Keratinocyte (primary cell): ENCODE results near the gene CMPK2. TPM values are rescaled to one million over a fixed set of nuclear protein-coding genes. Genes with fewer than 3 reads are reported as not detected.

Source experiments
- DNase-seq: peaks from one replicate; pipeline ENCODE4 v3.0.0-alpha.2; 2011; ENCODE audit warnings: low read depth, missing footprints, low spot score
- FAIRE-seq: peaks from 2 replicates; lab custom pipeline; 2011; peaks lifted over from hg19 to GRCh38; lab: Jason Lieb, UNC
- H2AFZ ChIP-seq: 2 replicates; pipeline ENCODE4 v1.6.0; 2012; ENCODE audit warnings: low read length, control low read depth, inconsistent platforms; ENCODE audit not compliant: control insufficient read depth
- H3K27ac ChIP-seq: 2 replicates; pipeline ENCODE4 v1.5.1; 2011; ENCODE audit warnings: low read length; ENCODE audit not compliant: control insufficient read depth, insufficient read depth
- H3K27me3 ChIP-seq: 3 replicates; pipeline ENCODE4 v1.6.0; 2011; ENCODE audit warnings: low read length; ENCODE audit not compliant: control insufficient read depth, insufficient read depth; ENCODE audit errors: extremely low read depth
- H3K36me3 ChIP-seq, 2 experiments: 2 replicates in 1 of 2; 3 replicates in 1 of 2; pipeline ENCODE4 v1.5.1; 2011; ENCODE audit warnings: low read length in 2 of 2, mild to moderate bottlenecking in 1 of 2; ENCODE audit not compliant: control insufficient read depth in 2 of 2, insufficient read depth in 2 of 2; ENCODE audit errors: extremely low read depth in 1 of 2
- H3K4me1 ChIP-seq: 3 replicates; pipeline ENCODE4 v1.5.1; 2011; ENCODE audit warnings: low read length; ENCODE audit not compliant: control insufficient read depth, insufficient read depth; ENCODE audit errors: extremely low read depth
- H3K4me2 ChIP-seq: 3 replicates; pipeline ENCODE4 v1.6.0; 2011; ENCODE audit warnings: low read depth, low read length; ENCODE audit not compliant: control insufficient read depth, insufficient read depth; ENCODE audit errors: extremely low read depth
- H3K4me3 ChIP-seq, 3 experiments: fragments of 200-600 bp in 1 of 3; sonication (generic) in 1 of 3; 2 replicates in 2 of 3; 3 replicates in 1 of 3; pipeline ENCODE4 v1.5.1; 2011 to 2016; ENCODE audit warnings: low read length in 3 of 3, mild to moderate bottlenecking in 3 of 3, control low read depth in 2 of 3, inconsistent platforms in 1 of 3, low read depth in 1 of 3, mixed read lengths in 1 of 3, mixed run types in 1 of 3, moderate library complexity in 1 of 3; ENCODE audit not compliant: control insufficient read depth in 2 of 3, insufficient read depth in 2 of 3; ENCODE audit errors: extremely low read depth in 1 of 3
- H3K79me2 ChIP-seq: 2 replicates; pipeline ENCODE4 v1.6.0; 2012; ENCODE audit warnings: low read length; ENCODE audit not compliant: control insufficient read depth, insufficient read depth
- H3K9ac ChIP-seq: 3 replicates; pipeline ENCODE4 v1.6.0; 2011; ENCODE audit warnings: low read length; ENCODE audit not compliant: control insufficient read depth, insufficient read depth; ENCODE audit errors: extremely low read depth
- H3K9me1 ChIP-seq: 3 replicates; pipeline ENCODE4 v1.6.0; 2011; ENCODE audit warnings: low read length; ENCODE audit not compliant: control insufficient read depth, insufficient read depth; ENCODE audit errors: extremely low read depth
- H3K9me3 ChIP-seq: 2 replicates; pipeline ENCODE4 v1.5.1; 2012; ENCODE audit warnings: low read depth, low read length; ENCODE audit not compliant: control insufficient read depth
- H4K20me1 ChIP-seq: 3 replicates; pipeline ENCODE4 v1.6.0; 2011; ENCODE audit warnings: low read length; ENCODE audit not compliant: control insufficient read depth, insufficient read depth; ENCODE audit errors: extremely low read depth
- CTCF ChIP-seq, 3 experiments: IDR thresholded peaks in 1 of 3; conservative IDR thresholded peaks in 1 of 3; optimal IDR thresholded peaks in 1 of 3; 2 replicates in 2 of 3; 3 replicates in 1 of 3; pipeline versions ENCODE3 to v1.5.1; 2011; ENCODE audit warnings: low read length in 3 of 3, mild to moderate bottlenecking in 3 of 3, moderate library complexity in 2 of 3, control low read depth in 1 of 3, inconsistent platforms in 1 of 3; ENCODE audit not compliant: insufficient read depth in 2 of 3; ENCODE audit errors: extremely low read depth in 1 of 3
- EZH2 ChIP-seq: IDR thresholded peaks from one replicate; pipeline ENCODE4 v1.6.1; 2012; ENCODE audit warnings: inconsistent platforms, mild to moderate bottlenecking, low read length, moderate library complexity
- dilution Hi-C: fragments of 300-500 bp; cut with MboI; formaldehyde crosslinking; loops from one replicate; pipeline ENCODE4 v1.7.0; 2020; ENCODE audit warnings: low sequenced_read_pairs; ENCODE audit not compliant: extremely low pct_ligation_motif_present
- polyA plus RNA-seq, 5 experiments: library from polyadenylated mRNA; depleted of rRNA in 3 of 5; stranded (reverse) in 3 of 5; stranded (forward) in 1 of 5; unstranded in 1 of 5; fragments of >200 nt; gene quantifications; 1 replicate in 1 of 5; 2 replicates in 3 of 5; 3 replicates in 1 of 5; pipeline versions ENCODE4 v1.2.1 to v1.2.3, GENCODE V29; 2011 to 2012; ENCODE audit warnings: missing spikeins in 2 of 5, low read depth in 1 of 5, low replicate concordance in 1 of 5

The CMPK2 gene
- polyA plus RNA-seq, 1 donor (not counting 4 experiments of a cell fraction or from before 2014, with no cell fraction given) = 1.5 TPM

GRCh38 chr2:6879011-6879410 is 13.3 kb upstream of the CMPK2 start:
- no peak for FAIRE-seq
- no peak for DNase-seq
- Histone ChIP-seq H3K36me3 (no peaks in the 10 kb centered on the region), H3K9me1 (no peaks in the 10 kb centered on the region), H3K79me2 (no peaks in the 10 kb centered on the region), H4K20me1 (no peaks in the 10 kb centered on the region), H3K9me3 (no peaks in the 10 kb centered on the region), H2AFZ (no peak overlapping the region), H3K4me3 (no peak overlapping the region), H3K4me2 (no peak overlapping the region), H3K27me3 (no peaks in the 10 kb centered on the region), H3K4me1 (no peaks in the 10 kb centered on the region), H3K9ac (no peak overlapping the region), H3K27ac (no peak overlapping the region)
- dilution Hi-C loops = no loop called here
- TF ChIP-seq EZH2 = no peak
- no peak for TF ChIP-seq CTCF (optimal IDR thresholded peaks at IDR 0.05 in 1 of 3, IDR thresholded peaks at IDR 0.05 in 1 of 3, conservative IDR thresholded peaks at IDR 0.05 in 1 of 3; ENCODE audit: extremely low read depth in 1 of 3, insufficient read depth in 2 of 3, low read length in 3 of 3)

DNA sequence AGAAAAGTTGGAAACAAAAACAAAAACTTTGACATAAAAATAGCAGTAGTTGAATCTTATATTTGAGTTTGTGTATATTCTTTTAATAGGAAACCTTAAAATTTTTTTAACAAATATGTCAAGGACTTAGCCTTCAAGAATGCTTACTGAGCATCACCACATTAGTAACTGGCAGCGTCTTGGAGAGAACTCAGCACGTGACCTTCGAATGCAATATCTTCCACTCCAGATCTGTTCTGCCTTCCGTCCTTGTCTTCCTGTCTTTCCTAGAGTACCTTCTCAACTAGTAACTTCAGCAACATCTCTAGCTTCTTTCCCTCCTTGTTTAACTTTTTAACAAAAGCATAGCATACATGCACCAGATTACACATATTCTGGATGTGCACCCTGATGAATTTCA is 12.8 kb upstream of the CMPK2 start:
- TF ChIP-seq CTCF (optimal IDR thresholded peaks at IDR 0.05 in 1 of 3, IDR thresholded peaks at IDR 0.05 in 1 of 3, conservative IDR thresholded peaks at IDR 0.05 in 1 of 3; ENCODE audit: extremely low read depth in 1 of 3, insufficient read depth in 2 of 3, low read length in 3 of 3) (no peak), EZH2 (no peak)
- FAIRE-seq (no peak), DNase-seq (no peak)
- no peak overlapping the region for H3K4me3 ChIP-seq
- no peaks in the 10 kb centered on the region for H3K4me1 ChIP-seq
- no peak overlapping the region for H3K9ac ChIP-seq
- no peak overlapping the region for H2AFZ ChIP-seq
- H3K9me3 ChIP-seq = no peaks in the 10 kb centered on the region
- dilution Hi-C loops = no loop called here
- no peak overlapping the region for H3K4me2 ChIP-seq
- H3K79me2 ChIP-seq = no peaks in the 10 kb centered on the region
- H3K9me1 ChIP-seq = no peaks in the 10 kb centered on the region
- H3K27me3 ChIP-seq = no peaks in the 10 kb centered on the region
- H4K20me1 ChIP-seq = no peaks in the 10 kb centered on the region
- H3K27ac ChIP-seq = no peak overlapping the region
- no peaks in the 10 kb centered on the region for H3K36me3 ChIP-seq
